ENCODE measurements around the gene TMEM45A.

DNA sequence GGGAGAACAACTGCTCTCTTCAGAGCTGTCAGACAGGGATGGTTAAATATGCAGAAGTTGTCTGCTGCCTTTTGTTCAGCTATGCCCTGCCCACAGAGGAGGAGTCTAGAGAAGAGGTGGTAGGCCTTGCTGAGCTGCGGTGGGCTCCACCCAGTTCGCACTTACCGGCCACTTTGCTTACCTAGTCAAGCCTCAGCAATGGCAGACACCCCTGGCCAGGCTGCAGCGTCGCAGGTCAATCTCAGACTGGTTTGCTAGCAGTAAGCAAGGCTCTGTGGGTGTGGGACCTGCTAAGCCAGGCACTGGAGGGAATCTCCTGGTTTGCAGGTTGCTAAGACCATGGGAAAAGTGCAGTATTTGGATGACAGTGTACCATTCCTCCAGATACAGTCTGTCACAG is 12.3 kb upstream of the TMEM45A start:
- TF ChIP-seq, protein P1, sequence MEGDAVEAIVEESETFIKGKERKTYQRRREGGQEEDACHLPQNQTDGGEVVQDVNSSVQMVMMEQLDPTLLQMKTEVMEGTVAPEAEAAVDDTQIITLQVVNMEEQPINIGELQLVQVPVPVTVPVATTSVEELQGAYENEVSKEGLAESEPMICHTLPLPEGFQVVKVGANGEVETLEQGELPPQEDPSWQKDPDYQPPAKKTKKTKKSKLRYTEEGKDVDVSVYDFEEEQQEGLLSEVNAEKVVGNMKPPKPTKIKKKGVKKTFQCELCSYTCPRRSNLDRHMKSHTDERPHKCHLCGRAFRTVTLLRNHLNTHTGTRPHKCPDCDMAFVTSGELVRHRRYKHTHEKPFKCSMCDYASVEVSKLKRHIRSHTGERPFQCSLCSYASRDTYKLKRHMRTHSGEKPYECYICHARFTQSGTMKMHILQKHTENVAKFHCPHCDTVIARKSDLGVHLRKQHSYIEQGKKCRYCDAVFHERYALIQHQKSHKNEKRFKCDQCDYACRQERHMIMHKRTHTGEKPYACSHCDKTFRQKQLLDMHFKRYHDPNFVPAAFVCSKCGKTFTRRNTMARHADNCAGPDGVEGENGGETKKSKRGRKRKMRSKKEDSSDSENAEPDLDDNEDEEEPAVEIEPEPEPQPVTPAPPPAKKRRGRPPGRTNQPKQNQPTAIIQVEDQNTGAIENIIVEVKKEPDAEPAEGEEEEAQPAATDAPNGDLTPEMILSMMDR (IDR thresholded peaks at IDR 0.05) = no peak
- TF ChIP-seq POLR2A (IDR thresholded peaks at IDR 0.05) = no peak
